HG03135 (cell line): Measurements from ENCODE around the gene RBKS.

Experiments used
- ATAC-seq: cut with Tn5 transposase; IDR thresholded peaks from one replicate; pipeline ENCODE4 v1.9.1; 2021; ENCODE audit warnings: mild to moderate bottlenecking, moderate library complexity; ENCODE audit not compliant: unreplicated experiment

The RBKS gene

GRCh38 chr2:27803046-27803445 lies 87.1 kb downstream of the RBKS start:
- ATAC-seq, result no peak

GRCh38 chr2:27802547-27802946 lies 87.6 kb downstream of the RBKS start:
- ATAC-seq, result no peak

- no peak for ATAC-seq
These were observed 89.3 kb downstream of the RBKS start for GRCh38 chr2:27800856-27801255.

GRCh38 chr2:27799646-27800010 lies 90.6 kb downstream of the RBKS start:
- ATAC-seq, result no peak

GRCh38 chr2:27798948-27799645 lies 91.1 kb downstream of the RBKS start:
- ATAC-seq, result no peak

- no peak for ATAC-seq
These were observed 91.7 kb downstream of the RBKS start for GRCh38 chr2:27798486-27798885.

GRCh38 chr2:27797841-27798240 lies 92.3 kb downstream of the RBKS start:
- ATAC-seq, result no peak

- ATAC-seq, result no peak
These were observed 93.1 kb downstream of the RBKS start for GRCh38 chr2:27796791-27797765.

- no peak for ATAC-seq
These were observed 94.3 kb downstream of the RBKS start for GRCh38 chr2:27795868-27796277.

GRCh38 chr2:27795093-27795834 lies 94.9 kb downstream of the RBKS start:
- no peak for ATAC-seq

- ATAC-seq, result no peak
These were observed 97.4 kb downstream of the RBKS start for GRCh38 chr2:27792759-27793158.

GRCh38 chr2:27790796-27791195 lies 99.4 kb downstream of the RBKS start:
- no peak for ATAC-seq

GRCh38 chr2:27782701-27783100 lies 107.5 kb downstream of the RBKS start:
- ATAC-seq, result no peak

- no peak for ATAC-seq
These were observed 108.7 kb downstream of the RBKS start for GRCh38 chr2:27781496-27781895.

GRCh38 chr2:27779417-27780055 lies 110.7 kb downstream of the RBKS start:
- no peak for ATAC-seq

GRCh38 chr2:27776696-27777095 lies 113.5 kb downstream of the RBKS start:
- no peak for ATAC-seq

GRCh38 chr2:27776097-27776496 lies 114.1 kb downstream of the RBKS start:
- no peak for ATAC-seq

- ATAC-seq, result no peak
These were observed 116.2 kb downstream of the RBKS start for GRCh38 chr2:27773959-27774358.

- no peak for ATAC-seq
These were observed 117.4 kb downstream of the RBKS start for GRCh38 chr2:27772804-27773203.

GRCh38 chr2:27771548-27772335 lies 118.4 kb downstream of the RBKS start, which contains the start of gene MRPL33:
TSS of gene MRPL33 (plus strand) at chr2:27771719. CDS start at chr2:27771778, 59 bp downstream.
- peak; percentile 94 for ATAC-seq
